H4 (cell line): ENCODE results near the gene C22orf42. TPM values are rescaled to one million over a fixed set of nuclear protein-coding genes. Genes with fewer than 3 reads are reported as not detected.
"Not testable (repeated sequence)": the region's sequence is repeated elsewhere in the genome, so short reads cannot be mapped to it uniquely, and the experiment has no call there.

Experiments
- DNase-seq: peaks from one replicate; pipeline ENCODE4 v3.0.0-alpha.2; 2015; ENCODE audit warnings: low spot score
- total RNA-seq: library from RNA; depleted of rRNA; stranded (reverse); fragments of >200 nt; shearing (Covaris generic); gene quantifications from 2 replicates; pipeline ENCODE4 v1.2.3, GENCODE V29; 2014; rRNA removed

Gene C22orf42, protein sequence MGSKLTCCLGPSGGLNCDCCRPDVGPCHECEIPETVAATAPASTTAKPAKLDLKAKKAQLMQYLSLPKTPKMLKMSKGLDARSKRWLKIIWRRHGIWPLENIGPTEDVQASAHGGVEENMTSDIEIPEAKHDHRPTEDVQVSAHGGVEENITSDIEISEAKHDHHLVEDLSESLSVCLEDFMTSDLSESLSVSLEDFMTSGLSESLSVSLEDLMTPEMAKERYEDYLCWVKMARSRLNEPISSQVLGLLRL
- not detected in 2 replicates for total RNA-seq

DNA sequence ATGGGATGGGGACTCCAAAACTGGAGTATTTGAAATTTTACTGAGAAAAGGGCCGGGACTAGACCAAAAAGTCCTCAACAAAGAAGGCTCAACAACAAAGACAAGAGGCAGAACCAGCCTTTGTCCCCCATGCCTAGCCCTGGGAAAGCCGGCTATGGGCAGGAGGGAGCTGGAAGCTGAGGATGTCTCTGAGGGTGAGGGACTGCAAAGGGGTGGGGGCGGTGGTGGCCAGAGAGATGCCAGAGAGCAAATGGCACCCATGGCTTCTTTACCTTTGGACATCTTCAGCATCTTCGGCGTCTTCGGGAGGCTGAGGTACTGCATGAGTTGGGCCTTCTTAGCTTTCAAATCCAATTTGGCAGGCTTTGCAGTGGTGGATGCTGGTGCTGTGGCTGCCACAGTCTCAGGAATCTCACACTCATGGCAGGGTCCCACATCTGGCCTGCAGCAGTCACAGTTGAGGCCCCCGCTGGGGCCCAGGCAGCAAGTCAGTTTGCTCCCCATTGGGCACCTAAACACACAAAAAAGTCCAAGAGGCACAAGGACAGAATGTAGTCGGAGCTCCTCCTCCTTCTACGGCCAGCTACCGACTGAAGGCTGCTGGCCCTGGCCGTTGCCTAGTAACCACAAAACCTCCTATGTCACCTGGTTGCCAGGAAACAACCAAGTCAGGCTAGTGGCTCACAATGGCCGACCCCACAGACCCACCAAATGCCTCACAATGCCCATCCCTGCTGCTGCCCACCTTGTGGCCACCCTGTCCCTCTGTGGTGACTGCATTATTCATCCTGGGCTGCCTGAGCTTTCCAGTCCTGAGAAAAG lies at the start of gene C22orf42:
C22orf42 (minus strand) TSS at position 592 of the 822 bp plus-strand sequence; CDS start at position 504, 88 bp downstream.
- no peak for DNase-seq

DNA sequence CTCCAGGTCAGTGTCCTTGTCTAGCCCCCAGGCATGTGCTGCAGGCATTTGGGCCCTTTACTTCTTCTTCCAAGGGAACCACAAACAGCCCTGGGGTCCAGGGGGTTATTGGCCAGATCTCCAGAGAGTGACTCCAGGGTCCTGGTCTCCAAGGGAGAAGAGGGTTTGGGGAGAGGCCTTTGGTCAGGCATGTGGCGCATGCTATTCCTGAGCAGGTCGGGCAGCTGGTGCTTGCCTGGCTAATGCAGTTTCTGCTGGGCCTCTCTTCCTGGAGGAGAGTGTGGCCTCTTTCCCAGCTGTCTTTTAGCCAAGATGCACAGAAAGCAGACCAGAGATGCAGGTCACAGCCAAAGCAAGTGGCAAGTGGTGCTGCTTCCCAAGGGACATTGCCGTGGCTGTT lies 49.6 kb upstream of the C22orf42 start:
- no peak for DNase-seq

DNA sequence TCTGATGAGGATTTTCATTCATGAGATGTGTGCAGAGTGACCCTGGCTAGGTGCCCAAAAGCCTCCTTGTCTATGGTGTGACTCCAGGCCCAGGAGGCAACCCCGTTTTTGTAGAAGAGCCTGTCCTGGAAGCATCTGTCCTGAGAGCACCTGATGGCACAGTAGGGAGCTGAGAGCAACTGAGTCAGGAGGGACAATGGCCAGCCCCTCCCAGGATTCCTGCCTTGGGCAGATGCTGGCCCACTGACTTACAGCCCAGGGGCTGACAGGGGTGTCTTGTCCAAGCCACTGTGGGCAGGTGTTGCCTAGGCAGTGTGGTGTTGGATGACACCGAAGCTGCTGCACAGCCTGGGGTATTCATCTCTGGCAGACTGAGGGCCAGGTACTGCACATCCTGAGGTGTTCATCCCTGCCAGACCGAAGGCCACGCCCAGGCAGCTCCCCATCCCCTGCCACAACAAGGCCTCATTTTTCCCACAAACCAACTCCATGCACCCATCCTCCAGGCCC lies 48.9 kb upstream of the C22orf42 start:
- DNase-seq = no peak

DNA sequence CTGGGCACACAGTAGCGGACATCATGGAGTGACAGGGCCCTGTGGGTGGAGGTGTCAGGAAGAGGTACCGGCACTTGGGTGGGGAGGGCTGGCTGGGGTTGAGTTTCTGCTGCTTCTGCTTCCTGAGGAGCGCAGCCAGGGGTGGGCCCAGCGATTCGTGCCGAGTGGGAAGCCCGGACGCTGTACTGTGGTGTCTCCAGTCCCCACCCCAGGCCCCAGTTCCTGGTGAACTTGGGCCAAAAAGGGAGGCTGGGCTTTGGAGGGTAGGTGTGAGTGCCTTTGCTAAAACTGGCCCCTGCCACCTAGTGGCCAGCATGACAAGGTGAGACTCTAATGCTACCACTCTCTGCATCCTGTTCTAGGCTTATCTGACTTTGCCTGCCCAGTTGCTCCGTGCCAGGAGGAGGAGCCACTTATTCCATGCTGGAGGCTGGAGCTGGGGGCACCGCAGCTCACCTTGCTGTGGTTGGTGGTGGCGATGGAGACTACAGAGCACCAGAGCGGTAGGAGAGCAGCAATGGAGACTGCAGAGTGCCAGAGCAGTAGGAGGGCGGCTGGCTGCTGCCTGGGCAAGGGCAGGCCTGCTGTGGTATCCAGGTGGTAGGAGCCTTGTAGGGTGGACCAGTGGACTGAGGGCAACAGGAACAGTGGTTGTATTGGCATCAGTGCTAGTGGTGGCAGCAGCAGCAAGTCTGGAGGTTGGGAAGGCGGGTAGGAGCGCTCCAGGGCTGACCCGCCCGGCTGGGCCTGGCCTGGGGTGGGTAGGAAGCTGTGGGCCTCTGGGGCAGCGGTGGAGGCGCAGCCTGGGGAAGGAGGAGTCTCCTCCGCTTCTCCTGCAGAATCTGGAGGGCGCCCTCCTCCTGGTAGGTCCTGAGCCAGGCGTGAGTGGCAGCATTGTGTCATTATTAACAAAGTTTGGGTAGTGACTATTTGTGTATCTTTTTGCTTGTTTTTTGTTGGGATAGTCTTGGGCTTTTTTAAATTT lies 48.0 kb upstream of the C22orf42 start:
- DNase-seq = peak; percentile 47

DNA sequence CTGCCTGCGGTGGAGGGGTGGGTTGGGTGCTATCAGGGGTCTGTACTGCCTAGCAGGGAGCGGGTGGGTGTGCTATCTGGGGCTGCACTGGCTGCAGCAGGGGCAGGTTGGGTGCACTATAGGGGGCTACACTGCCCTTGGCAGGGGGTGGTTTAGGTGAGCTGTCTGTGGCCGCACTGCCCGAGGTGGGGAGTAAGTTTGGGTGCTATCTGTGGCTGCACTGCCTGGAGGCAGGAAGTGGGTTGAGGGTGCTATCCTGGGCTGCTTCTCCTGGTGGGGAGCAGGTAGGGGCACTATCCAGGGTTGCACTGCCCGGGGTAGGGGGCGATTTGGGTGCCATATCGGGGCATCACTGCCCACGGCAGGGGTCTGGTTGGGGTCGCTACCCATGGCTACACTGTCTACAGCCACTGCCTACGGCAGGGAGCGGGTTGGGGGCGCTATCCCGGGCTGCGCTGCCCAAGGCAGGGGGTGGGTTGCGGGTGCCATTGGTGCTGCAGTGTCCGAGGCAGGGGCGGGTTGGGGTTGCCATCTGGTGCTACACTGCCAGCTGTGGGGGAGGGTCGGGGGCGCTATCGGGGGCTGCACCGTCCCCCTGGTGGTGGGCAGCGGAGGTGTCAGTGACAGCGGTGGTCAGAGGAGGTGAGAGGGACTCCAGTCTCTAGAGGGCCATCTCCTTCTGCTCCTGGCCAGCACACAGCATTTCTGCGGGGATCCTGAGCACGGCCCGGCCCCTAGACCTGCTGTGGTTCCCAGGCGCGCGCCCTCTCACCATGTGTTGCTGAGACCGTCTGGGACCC lies 47.1 kb upstream of the C22orf42 start:
- DNase-seq = no peak

DNA sequence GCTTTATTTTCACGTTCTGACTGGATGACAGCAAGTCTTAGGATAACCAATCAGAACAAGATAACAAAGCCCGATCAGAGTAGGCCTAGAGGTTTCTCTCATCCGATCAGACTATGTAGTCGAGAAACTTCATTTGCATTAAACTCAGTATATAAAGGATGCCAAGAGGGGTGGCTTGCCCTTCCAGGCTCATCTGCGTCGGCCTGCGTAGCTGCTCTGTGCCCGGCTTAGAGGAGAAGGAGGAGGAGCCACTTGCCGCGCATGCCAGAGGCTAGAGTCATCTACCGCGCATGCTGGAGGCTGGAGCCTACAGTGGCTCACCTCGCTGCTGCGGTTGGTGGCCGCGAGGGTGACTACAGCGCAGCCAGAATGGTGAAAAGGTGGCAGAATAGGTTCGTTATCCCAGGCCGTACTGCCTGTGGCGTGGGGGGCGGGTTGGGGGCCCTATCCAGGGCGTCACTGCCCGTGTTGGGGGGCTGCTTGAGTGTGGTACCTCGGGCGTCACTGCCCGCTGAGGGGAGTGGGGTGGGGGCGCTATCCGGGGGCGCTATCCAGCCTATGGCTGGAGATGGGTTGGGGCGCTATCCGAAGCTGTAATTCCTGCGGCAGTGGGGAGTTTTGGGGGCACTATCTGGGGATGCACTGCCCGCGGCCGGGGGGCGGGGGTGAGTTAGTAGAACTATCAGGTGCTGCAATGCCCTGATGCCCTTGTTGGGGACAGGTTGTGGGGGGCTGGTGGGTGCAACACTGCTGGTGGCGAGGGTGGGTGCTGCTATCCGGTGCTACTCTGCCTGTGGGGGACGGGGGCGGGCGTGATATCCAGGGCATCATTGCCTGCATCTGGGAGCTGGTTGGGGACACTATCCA lies 46.0 kb upstream of the C22orf42 start, which contains the start of gene RFPL2:
RFPL2 (minus strand) TSS at position 218 of the 867 bp plus-strand sequence. CDS start 2,622 bp downstream, outside the sequence.
- peak; percentile 55 for DNase-seq

DNA sequence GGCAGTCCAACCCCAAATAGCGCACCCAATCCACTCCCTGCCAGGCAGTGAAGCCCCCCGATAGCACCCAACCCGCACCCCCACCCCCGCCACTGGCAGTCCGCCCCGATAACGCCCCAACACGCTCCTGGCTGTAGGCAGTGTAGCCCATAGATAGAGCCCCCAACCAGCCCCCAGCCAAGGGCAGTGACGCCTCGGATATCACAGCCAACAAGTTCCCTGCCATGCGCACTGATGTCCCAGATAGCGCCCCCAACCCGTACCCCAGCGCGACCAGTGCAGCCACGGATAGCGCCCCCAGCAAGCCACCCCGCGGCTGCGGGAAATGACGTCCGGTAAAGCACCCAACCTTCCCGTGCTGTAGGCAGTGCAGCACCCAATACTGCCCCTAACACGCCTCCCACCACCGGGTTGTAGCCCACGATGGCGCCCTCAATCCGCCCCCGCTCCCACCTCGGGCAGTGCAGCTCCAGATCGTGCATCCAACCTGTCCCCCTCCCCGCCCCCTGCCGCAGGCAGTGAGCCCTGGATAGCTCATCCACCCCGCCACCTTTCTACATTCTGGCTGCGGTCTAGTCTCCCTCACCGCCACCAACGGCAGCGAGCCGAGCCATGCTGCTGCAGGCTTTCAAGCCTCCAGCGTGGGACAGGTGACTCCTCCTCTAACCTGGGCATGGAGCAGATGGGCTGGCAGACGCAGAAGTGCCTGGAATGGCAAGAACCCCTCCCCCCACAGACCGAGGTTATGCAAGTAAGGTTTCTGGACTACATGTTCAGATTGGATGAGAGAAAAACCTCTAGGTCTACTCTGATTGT lies 45.1 kb upstream of the C22orf42 start:
- no peak for DNase-seq

DNA sequence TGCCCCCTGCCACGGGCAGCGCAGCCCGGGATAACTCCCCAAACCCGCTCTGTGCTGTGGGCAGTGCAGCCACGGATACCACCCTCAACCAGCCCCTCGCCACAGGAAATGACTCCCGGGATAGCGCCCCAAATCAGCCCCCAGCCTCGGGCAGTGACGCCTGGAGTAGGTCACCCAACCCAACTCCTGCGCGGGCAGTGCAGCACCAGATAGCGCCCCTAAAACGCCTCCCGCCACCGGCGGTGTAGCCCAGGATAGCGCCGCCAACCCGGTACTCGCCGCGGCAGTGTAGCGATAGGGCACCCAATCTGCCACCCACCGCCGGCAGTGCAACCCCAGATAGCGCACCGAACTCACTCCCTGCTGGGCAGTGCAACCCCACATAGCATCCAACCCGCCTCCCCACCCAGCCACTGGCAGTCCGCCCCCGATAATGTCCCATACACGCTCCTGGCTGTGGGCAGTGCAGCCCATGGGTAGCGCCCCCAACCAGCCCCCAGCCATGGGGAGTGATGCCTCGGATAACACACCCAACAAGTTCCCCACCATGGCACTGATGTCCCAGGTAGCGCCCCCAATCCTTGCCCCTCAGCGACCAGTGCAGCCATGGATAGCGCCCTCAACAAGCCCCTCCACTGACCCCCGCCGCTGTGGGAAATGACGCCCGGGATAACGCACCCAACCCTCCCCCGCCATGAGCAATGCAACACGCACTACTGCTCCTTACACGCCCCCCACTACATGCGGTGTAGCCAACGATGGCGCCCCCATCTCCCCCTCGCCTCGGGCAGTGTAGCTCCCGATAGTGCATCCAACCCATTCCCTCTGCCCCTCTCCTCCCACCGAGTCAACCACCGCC lies 44.3 kb upstream of the C22orf42 start:
- DNase-seq = no peak

DNA sequence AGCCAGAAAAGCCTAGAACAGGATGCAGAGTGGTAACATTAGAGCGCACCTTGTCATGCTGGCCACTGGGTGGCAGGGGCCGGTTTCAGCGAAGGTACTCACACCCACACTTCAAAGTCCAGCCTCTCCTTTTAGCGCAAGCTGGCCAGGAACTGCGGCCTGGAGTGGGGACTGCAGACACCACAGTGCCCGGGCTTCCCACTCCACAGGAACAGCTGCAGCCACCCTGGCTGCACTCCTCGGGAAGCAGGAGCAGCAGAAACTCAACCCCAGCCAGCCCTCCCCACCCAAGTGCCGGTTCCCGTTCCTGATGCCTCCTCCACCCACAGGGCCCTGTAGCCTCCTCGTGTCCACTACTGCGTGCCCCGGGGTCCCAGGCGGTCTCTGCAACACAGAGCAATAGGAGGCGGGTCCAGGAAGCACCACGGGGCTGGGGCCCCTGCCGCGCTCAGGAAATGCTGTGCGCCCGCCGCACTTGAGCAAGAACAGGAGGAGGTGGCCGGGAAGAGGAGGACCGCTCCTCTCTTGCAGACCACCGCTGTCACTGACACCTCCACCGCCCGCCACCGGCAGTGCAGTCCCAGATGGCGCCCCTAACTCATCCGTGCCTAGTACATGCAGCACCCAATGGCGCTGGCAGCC lies 43.6 kb upstream of the C22orf42 start:
- DNase-seq = peak; percentile 46

DNA sequence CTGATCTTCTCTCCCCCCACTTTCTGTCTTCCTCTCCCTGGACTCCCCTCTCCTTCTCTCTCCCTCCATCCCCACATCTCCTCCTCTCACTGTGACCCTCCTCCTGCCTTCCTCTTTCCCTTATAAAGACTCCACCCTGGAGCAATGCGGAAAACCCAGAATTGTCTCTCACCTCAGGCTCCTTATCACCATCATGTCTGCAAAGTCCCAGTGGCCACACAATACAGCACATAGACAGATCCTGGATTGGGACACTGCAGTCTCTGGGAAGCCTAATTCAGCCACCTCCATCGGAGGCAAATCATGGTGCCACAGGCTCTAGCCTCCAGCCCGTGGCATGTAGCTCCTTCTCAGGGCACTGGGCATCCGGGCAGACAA lies 43.0 kb upstream of the C22orf42 start:
- no peak for DNase-seq

DNA sequence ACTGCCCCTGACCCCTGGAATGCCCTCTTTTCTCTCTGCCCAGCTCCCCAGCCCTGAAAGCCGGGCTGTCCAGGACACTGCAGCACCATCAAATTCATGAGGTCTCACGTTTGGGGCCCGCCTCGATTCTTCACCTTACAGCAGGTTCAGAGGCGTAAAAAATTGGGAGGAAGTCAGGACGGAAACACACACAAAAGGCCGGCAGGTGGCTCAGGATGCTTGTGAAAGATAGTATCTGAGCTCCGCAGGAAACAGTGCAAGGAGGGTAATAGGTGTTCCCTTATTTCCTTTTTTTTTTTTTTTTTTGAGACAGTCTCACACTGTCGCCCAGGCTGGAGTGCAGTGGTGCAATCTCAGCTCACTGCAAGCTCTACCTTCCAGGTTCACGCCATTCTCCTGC lies 41.6 kb upstream of the C22orf42 start:
- DNase-seq = no peak

DNA sequence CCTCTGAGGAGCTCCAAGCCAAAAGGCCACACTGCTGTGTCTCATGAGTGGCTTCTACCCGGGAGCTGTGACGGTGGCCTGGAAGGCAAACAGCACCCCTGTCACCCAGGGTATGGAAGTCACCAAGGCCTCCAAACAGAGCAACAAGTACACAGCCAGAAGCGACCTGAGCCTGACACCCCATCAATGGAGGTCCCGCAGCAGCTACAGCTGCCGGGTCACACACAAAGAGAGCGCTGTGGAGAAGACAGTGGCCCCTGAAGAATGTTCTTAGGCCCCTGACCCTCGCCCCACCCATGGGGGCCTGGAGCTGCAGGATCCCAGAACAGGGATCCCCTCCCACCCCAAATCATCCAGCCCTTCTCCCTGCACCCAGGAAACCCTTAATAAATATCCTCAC lies 40.9 kb upstream of the C22orf42 start:
- DNase-seq = no peak

DNA sequence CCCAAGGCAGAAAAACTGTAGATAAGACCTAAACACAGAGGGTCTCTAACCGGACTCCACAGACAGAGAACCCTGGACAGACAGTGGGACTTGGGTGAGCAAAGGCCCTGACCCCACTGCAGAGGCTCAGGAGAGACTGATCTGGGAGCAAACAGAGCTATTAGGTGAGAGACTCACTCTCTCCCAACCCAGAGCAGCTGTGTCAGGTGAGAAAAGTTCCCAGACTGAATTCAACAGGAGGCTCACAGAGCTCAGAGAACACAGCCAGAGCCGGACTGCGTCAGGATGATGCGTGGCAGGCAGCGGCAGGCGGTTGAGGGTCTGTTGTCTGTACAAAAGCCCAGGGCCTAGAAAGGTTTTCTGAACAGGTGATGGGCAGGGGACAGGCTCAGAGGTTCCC lies 40.2 kb upstream of the C22orf42 start:
- DNase-seq = no peak

DNA sequence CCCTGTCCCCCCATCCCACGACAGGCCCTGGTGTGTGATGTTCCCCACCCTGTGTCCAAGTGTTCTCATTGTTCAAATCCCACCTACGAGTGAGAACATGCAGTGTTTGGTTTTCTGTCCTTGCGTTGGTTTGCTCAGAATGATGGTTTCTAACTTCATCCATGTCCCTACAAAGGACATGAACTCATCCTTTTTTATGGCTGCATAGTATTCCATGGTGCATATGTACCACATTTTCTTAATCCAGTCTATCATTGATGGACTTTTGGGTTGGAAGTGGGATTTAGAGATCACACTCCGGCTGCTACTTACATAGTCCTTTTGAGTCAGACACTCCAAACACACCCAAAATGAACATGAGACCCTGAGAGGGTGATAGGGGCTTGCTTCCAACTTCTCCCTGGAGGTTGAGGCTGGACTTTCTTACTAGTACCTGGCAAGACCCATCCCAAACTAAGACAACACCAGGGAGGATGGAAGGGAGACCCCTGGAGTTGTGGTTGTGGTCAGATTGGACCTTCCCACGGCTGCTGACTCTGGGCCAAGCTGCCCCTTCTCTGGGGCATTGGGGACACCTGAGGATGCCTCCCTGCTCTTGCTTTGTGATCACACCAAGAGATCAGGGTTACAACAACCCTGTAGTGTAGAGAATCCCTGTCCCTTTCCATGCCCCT lies 38.6 kb upstream of the C22orf42 start:
- DNase-seq = not testable (repeated sequence)

DNA sequence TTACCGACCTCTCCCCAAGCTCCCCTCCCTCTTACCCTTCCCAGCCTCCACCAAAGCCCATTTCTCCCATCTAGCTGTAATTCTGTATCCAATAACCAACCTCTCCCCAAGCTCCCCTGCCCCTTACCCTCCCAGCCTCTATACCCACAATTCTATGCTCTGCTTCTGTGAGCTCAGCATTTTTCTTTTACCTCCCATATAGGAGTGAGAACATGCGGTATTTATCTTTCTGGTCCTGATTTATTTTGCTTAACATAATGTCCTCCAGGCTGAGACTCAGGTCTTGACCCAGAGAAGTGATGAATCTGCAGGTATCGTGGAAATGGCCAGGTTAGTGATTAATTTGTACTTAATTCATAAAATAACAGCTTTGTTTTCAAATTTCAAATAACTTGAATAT lies 36.8 kb upstream of the C22orf42 start:
- not testable (repeated sequence) for DNase-seq

DNA sequence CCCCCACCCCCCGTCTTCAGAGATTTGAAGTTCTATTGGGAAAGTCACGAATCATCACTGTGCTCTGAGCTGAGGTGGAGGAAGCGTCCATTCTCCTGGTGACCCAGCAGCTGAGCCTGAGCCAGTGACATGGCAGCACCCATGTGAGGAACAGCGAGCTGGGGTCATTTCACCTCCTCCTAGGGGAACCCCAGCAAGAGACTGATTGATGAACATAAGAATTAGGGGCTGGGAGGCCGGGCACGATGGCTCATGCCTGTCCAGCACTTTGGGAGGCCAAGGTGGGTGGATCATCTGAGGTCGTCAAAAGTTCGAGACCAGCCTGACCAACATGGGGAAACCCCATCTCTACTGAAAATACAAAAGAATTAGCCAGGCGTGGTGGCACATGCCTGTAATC lies 34.2 kb upstream of the C22orf42 start:
- DNase-seq = not testable (repeated sequence)

DNA sequence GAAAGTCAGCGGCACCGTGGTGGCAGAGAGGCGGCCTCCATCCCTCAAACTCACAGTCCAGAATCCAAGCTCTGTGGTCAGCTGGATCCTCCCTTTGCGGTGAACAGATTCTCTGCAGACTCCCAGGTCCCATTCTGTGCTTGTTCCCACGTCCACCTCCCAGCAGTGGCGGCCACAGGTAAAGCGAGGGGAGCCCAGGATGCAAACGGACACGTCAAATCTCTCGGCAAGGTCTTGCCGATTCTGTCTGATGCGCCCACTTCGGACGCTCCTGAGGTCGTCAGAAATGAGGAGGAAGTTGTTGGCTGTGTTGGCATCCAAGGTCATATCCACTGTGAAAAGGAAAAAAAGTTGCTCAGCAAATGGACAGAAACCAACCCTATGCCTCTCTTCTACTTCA lies 31.9 kb upstream of the C22orf42 start:
- DNase-seq = not testable (repeated sequence)
